K562 (cell line): Measurements from ENCODE around the gene PAN2. TPM values are rescaled to one million over a fixed set of nuclear protein-coding genes. Genes with fewer than 3 reads are reported as not detected.
A peak's percentile ranks its signal among the peaks of the same experiment; 100 is the strongest.

Experiments
- ASH1L ChIP-seq: fragments of 450-650 bp; IDR thresholded peaks from 2 replicates; pipeline ENCODE4 v1.6.1; 2018; ENCODE audit warnings: borderline replicate concordance, mild to moderate bottlenecking, low read depth; ENCODE audit not compliant: partially characterized antibody
- BCOR ChIP-seq: fragments of 450-650 bp; IDR thresholded peaks from 2 replicates; pipeline ENCODE4 v1.6.1; 2016
- FOXJ3 ChIP-seq: sonication (generic); formaldehyde crosslinking; IDR thresholded peaks from 2 replicates; pipeline ENCODE4 v1.4.0; 2020; ENCODE audit warnings: mild to moderate bottlenecking, missing genetic modification reagents
- GTF3C2 ChIP-seq: IDR thresholded peaks from 3 replicates; pipeline ENCODE4 v1.6.1; 2011; ENCODE audit warnings: borderline replicate concordance, mild to moderate bottlenecking, moderate library complexity; ENCODE audit not compliant: insufficient read length; ENCODE audit errors: extremely low read depth
- HBP1 ChIP-seq: fragments of 450-650 bp; formaldehyde crosslinking; IDR thresholded peaks from 2 replicates; pipeline ENCODE4 v1.4.0; 2022; ENCODE audit warnings: missing genetic modification characterization
- KDM5B ChIP-seq: fragments of 200-600 bp; sonication (generic); IDR thresholded peaks from 2 replicates; pipeline ENCODE4 v1.6.1; 2012; ENCODE audit warnings: low read depth, mild to moderate bottlenecking, moderate library complexity, low read length, control low read depth, inconsistent platforms; ENCODE audit not compliant: insufficient replicate concordance
- MCM3 ChIP-seq: fragments of 450-650 bp; IDR thresholded peaks from 2 replicates; pipeline ENCODE4 v1.6.1; 2016
- RBFOX2 ChIP-seq: fragments of 200-400 bp; formaldehyde crosslinking; IDR thresholded peaks from 2 replicates; pipeline ENCODE4 v1.6.1; 2017; ENCODE audit warnings: low read depth, mild to moderate bottlenecking, low read length, moderate library complexity
- SRSF1 ChIP-seq: fragments of 200-400 bp; formaldehyde crosslinking; IDR thresholded peaks from 2 replicates; pipeline ENCODE4 v1.6.1; 2017; ENCODE audit warnings: mild to moderate bottlenecking, low read depth, low read length, moderate library complexity
- SUPT5H ChIP-seq: fragments of 450-650 bp; IDR thresholded peaks from 2 replicates; pipeline ENCODE4 v1.6.1; 2016
- ZKSCAN8 ChIP-seq: fragments of 200-800 bp; sonication (Bioruptor generic); IDR thresholded peaks from 2 replicates; pipeline ENCODE4 v1.6.1; 2016; ENCODE audit warnings: missing genetic modification characterization, missing compliant biosample characterization
- ZNF140 ChIP-seq: fragments of 250-450 bp; sonication (Bioruptor Pico); IDR thresholded peaks from 2 replicates; pipeline ENCODE4 v1.8.0; 2021; ENCODE audit warnings: moderate library complexity, mild to moderate bottlenecking, inconsistent platforms
- ZNF175 ChIP-seq: fragments of 200-800 bp; sonication (Bioruptor generic); IDR thresholded peaks from 2 replicates; pipeline ENCODE4 v1.6.1; 2016; ENCODE audit warnings: low read depth, mild to moderate bottlenecking, missing genetic modification characterization, missing compliant biosample characterization
- ZNF511 ChIP-seq: sonication (generic); formaldehyde crosslinking; IDR thresholded peaks from 2 replicates; pipeline ENCODE4 v1.8.0; 2022; ENCODE audit warnings: mild to moderate bottlenecking, missing genetic modification reagents
- ZNF609 ChIP-seq: sonication (generic); formaldehyde crosslinking; IDR thresholded peaks from 2 replicates; pipeline ENCODE4 v1.8.1; 2023; ENCODE audit warnings: missing genetic modification reagents, mild to moderate bottlenecking, borderline replicate concordance
- ZNF764 ChIP-seq: fragments of 250-450 bp; sonication (Bioruptor Pico); IDR thresholded peaks from 2 replicates; pipeline ENCODE4 v1.4.0; 2020; ENCODE audit warnings: low read depth, mild to moderate bottlenecking, moderate library complexity
- polyA plus RNA-seq, 8 experiments: library from polyadenylated mRNA; depleted of rRNA in 4 of 8; stranded (reverse) in 5 of 8; unstranded in 3 of 8; fragments of >200 nt; fragmentation: Nextera tagmentation in 2 of 8; fragmentation: Illumina TruSeq in 1 of 8; extraction: Ambion mirVana in 2 of 8; extraction: Trizol in 1 of 8; gene quantifications; 2 replicates each; pipeline versions ENCODE4 v1.2.1 to v1.2.3, GENCODE V29; 2011 to 2014; ENCODE audit warnings: inconsistent platforms in 1 of 8, missing spikeins in 1 of 8
- total RNA-seq, 7 experiments: library from RNA; depleted of rRNA in 6 of 7; stranded (reverse); fragments of >200 nt in 6 of 7; fragmentation: Illumina TruSeq in 2 of 7; extraction: Trizol in 2 of 7; gene quantifications; 2 replicates each; pipeline versions ENCODE4 v1.2.1 to v1.2.3, GENCODE V29; 2011 to 2021; ENCODE audit warnings: low replicate concordance in 1 of 7

Gene PAN2
- total and polyA plus RNA-seq, 9 of the 15 experiments (the other 6 are each of a cell fraction or from before 2014, with no cell fraction given): 15.0 to 66.1 (median 25.9) TPM

GRCh38 chr12:56359851-56360767 is 26.3 kb upstream of the PAN2 start, which contains the start of gene STAT2 (continued):
- TF ChIP-seq ASH1L (peak; percentile 47), ZNF175 (CRISPR knock-in tag) (no peak), MCM3 (no peak), SUPT5H (peak; percentile 75), KDM5B (peak; percentile 78), SRSF1 (no peak), BCOR (no peak), ZNF511 (0 out of 2 replicates have a peak, but pooled peaks have one; percentile 37), ZKSCAN8 (no peak), ZNF764 (CRISPR knock-in tag) (no peak; the same call in 1 of the 2 replicates), ZNF140 (CRISPR knock-in tag) (no peak), FOXJ3 (no peak), HBP1 (no peak), ZNF609 (CRISPR knock-in tag) (no peak), GTF3C2 (no peak), RBFOX2 (peak; percentile 87)
